HCT116 (cell line): Measurements from ENCODE around the gene PKN2.

Experiments
- EZH2phosphoT487 ChIP-seq: fragments of 200-600 bp; IDR thresholded peaks from 2 replicates; pipeline ENCODE4 v1.6.1; 2018; ENCODE audit warnings: antibody characterized with exemption, borderline replicate concordance
- MAX ChIP-seq: IDR thresholded peaks from 2 replicates; pipeline ENCODE4 v1.6.1; 2012
- TF ChIP-seq, protein P1 (sequence below), 3 experiments: fragments of 200-600 bp in 1 of 3; sonication (generic) in 1 of 3; IDR thresholded peaks in 2 of 3; conservative IDR thresholded peaks in 1 of 3; 2 replicates each; pipeline ENCODE4 v1.5.1; 2012 to 2017; ENCODE audit warnings: low read depth in 2 of 3, low read length in 2 of 3, antibody characterized with exemption in 1 of 3, borderline replicate concordance in 1 of 3, control low read depth in 1 of 3, mild to moderate bottlenecking in 1 of 3, mixed read lengths in 1 of 3, mixed run types in 1 of 3, moderate library complexity in 1 of 3; ENCODE audit not compliant: insufficient read depth in 1 of 3

GRCh38 chr1:88670462-88670861 lies 13.6 kb upstream of the PKN2 start:
- TF ChIP-seq, protein P1, sequence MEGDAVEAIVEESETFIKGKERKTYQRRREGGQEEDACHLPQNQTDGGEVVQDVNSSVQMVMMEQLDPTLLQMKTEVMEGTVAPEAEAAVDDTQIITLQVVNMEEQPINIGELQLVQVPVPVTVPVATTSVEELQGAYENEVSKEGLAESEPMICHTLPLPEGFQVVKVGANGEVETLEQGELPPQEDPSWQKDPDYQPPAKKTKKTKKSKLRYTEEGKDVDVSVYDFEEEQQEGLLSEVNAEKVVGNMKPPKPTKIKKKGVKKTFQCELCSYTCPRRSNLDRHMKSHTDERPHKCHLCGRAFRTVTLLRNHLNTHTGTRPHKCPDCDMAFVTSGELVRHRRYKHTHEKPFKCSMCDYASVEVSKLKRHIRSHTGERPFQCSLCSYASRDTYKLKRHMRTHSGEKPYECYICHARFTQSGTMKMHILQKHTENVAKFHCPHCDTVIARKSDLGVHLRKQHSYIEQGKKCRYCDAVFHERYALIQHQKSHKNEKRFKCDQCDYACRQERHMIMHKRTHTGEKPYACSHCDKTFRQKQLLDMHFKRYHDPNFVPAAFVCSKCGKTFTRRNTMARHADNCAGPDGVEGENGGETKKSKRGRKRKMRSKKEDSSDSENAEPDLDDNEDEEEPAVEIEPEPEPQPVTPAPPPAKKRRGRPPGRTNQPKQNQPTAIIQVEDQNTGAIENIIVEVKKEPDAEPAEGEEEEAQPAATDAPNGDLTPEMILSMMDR (IDR thresholded peaks at IDR 0.05 in 2 of 3, conservative IDR thresholded peaks at IDR 0.05 in 1 of 3; ENCODE audit: borderline replicate concordance in 1 of 3, insufficient read depth in 1 of 3, low read depth in 2 of 3, low read length in 2 of 3), result no peak
- no peak for TF ChIP-seq EZH2phosphoT487
- TF ChIP-seq MAX, result no peak
